Measurements from ENCODE around the gene CD40.

CD40 gene

DNA sequence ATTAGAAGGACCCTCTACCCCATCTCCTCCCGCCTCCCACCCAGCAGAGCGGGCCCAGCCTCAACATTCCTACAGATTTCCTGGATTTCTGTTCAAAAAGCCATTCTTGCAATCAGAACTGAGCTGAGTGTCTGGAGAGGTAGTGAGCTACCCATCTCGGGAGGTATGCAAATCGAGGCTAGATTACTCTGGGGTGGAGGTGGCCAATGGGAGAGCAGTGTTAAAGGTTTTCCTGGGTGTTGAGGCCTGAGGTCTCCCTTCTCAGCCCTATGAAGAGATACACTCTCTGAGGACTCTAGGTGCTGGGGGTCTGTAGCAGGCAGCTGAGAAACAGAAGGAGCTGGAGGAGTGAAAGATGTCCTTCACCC lies 57.0 kb downstream of the CD40 start:
- peaks cover 4 to 89% of the 10 kb centered on the region in 2 donors for H3K27me3 ChIP-seq
- no peak for DNase-seq
- no peaks in the 10 kb centered on the region for H3K9me3 ChIP-seq
- H3K4me1 ChIP-seq, result peaks cover 0 to 7% (median 2%) of the 10 kb centered on the region in 4 donors
- intact Hi-C loops (cut with DNase I; ENCODE audit: low total_unique reads), result loop anchor here (10.0 kb wide), 1 partner anchor 60 kb away; the partner anchor contains the start of gene CD40
- no peak overlapping the region for H3K27ac ChIP-seq
- H3K4me3 ChIP-seq, result no peak overlapping the region
- no peak for TF ChIP-seq CTCF (IDR thresholded peaks at IDR 0.05)
- H3K36me3 ChIP-seq, result no peaks in the 10 kb centered on the region

- no peaks in the 10 kb centered on the region for H3K36me3 ChIP-seq
- intact Hi-C loops (cut with DNase I; ENCODE audit: low total_unique reads), result loop anchor here (2.0 to 10.0 kb wide), 2 partner anchors 62 to 166 kb away; partner anchors contain the start of gene CD40
- no peak for DNase-seq
- peaks cover 4 to 85% of the 10 kb centered on the region in 2 donors for H3K27me3 ChIP-seq
- peaks cover 0 to 7% (median 2%) of the 10 kb centered on the region in 4 donors for H3K4me1 ChIP-seq
- no peak overlapping the region for H3K27ac ChIP-seq
- H3K9me3 ChIP-seq, result no peaks in the 10 kb centered on the region
- no peak for TF ChIP-seq CTCF (IDR thresholded peaks at IDR 0.05)
- no peak overlapping the region for H3K4me3 ChIP-seq
These were observed 58.7 kb downstream of the CD40 start for GRCh38 chr20:46176739-46177378.

- TF ChIP-seq CTCF (IDR thresholded peaks at IDR 0.05), result no peak
- no peak for DNase-seq
- intact Hi-C loops (cut with DNase I; ENCODE audit: low total_unique reads), result loop anchor here (2.0 to 10.0 kb wide), 2 partner anchors 63 to 167 kb away; partner anchors contain the start of gene CD40
- H3K27ac ChIP-seq, result no peak overlapping the region
- H3K4me3 ChIP-seq, result no peak overlapping the region
- no peaks in the 10 kb centered on the region for H3K9me3 ChIP-seq
- peaks cover 4 to 88% of the 10 kb centered on the region in 2 donors for H3K27me3 ChIP-seq
- H3K4me1 ChIP-seq, result peaks cover 0 to 7% (median 2%) of the 10 kb centered on the region in 4 donors
- no peaks in the 10 kb centered on the region for H3K36me3 ChIP-seq
These were observed 59.7 kb downstream of the CD40 start for GRCh38 chr20:46177768-46178167.

GRCh38 chr20:46178891-46179290 lies 60.8 kb downstream of the CD40 start:
- Histone ChIP-seq H3K4me1 (peaks cover 0 to 7% (median 2%) of the 10 kb centered on the region in 4 donors), H3K27me3 (peaks cover 4 to 87% of the 10 kb centered on the region in 2 donors), H3K9me3 (no peaks in the 10 kb centered on the region), H3K4me3 (no peak overlapping the region), H3K36me3 (no peaks in the 10 kb centered on the region), H3K27ac (no peak overlapping the region)
- intact Hi-C loops (cut with DNase I; ENCODE audit: low total_unique reads), result loop anchor here (10.0 kb wide), 1 partner anchor 64 kb away; the partner anchor contains the start of gene CD40
- DNase-seq, result no peak
- TF ChIP-seq CTCF (IDR thresholded peaks at IDR 0.05), result no peak
